NCI-H446 treated with DMSO at 0.1 percent for 48 hours (cell line): ENCODE results near the gene RPS6KB2.
"Not testable (repeated sequence)": the region's sequence is repeated elsewhere in the genome, so short reads cannot be mapped to it uniquely, and the experiment has no call there.

Experiments used
- DNase-seq: peaks from one replicate; lab custom pipeline; 2025; lab: John Stamatoyannopoulos, UW

Gene RPS6KB2

DNA sequence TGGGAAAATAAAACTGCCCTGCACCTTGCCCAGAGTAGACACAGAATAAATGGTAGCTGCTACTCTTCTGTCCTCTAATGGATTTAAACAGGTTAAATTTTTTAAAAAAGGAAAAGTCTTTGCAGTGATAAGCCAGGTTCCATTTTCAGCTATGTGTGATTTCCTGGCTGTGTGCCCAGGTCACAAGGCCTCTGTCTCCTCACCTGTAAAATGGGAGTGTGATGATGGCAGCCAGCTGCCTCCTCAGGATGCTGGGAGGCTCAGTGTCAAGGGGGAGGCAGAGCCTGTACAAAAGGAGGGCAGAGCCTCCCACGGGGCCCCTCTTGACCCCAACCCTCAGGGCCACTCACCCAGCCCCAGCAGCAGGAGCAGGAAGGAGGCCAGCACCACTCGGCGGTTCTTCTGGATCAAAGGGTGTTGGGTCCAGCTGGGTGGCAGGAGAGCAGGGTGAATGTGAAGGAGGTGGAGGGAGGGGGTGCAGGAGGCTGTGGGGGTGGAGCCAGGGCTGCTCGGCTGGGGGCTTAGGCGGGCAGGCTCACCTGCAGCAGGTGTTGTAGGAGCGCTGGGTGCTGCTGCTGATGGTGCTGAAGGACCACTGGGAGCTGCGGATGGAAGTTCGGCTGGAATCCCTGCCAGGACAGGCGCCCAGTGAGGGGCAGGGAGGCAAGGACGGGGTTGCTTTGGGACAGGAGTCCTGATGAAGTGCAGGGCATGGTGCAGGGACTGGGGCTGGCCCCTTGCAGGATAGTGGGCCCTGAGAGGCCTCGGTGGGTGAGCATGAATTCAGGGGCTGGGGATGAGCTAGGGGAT, 38.9 kb downstream of the RPS6KB2 start:
- DNase-seq, result no peak

DNA sequence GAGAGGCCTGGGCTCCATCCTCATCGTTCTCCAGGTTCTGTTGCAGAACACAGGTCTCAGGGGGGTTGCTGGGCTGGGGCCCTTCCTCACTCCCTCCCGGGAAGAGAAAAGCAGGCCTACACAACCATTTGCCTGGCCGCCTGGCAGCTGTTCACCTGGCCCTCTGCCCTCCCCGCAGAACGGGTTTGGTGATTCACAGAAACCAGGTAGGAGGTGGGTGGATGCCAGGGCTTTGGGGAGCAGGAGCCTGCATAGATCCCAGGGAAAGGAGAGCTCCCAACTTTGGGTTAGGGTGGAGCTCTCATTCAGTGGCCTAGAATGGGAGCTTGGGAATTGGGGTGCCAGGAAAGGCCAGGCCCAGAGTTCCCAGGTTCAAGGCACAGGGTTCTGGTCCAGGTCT, 39.8 kb downstream of the RPS6KB2 start:
- no peak for DNase-seq

DNA sequence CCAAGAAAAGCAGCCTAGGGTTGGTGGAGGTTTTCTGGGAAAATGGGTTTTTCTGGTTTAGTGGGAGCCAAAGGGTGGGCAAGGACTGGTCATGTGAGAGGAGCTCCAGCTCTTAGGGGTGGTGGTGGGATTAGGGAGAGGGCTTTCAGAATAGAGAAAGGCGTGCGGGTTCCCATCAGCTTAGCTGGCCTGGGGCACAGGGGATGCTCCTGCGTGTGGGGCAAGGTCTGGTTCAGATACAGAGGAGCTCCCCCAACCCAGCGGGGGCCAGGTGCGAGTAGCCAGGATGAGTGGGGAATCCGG, 40.1 kb downstream of the RPS6KB2 start:
- no peak for DNase-seq

DNA sequence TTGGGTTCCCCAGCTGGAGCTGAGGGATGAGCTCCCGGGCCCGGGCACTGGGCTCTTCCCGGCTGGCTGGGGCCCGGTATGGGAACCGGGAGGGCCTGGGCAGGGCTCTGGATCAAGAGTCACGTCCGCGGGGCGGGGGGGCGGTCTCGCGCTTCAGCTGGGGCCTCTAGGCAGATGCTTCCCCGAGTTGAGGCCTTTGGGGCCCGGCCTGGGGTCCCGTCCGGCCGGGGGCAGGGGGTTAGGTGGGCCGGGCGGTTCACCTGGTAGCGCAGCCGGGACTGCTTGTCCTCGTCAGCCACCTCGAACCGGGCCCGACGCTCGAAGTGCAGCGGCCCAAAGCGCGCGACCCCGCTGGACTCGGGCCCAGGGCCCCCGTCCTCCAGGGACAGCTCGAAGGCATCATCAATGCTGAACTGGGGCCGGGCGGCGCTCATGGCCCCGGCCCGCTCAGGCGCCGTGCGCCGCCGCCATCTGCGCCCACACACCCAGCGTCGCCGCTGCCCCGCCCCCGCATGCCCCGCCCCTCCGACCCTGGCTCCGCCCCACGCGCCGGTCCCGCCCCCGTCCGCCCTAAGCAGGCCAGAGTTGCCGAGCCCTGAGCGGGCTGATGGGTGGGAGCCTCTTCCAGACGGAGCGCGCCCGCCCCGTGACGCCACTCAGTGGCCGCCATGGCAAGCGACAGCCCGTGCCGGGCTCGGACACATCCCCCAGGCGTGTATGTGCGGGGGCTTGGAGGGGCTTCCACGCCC, 40.6 kb downstream of the RPS6KB2 start, which contains the start of gene TMEM134:
Gene TMEM134 (minus strand): TSS at position 493 of the 749 bp plus-strand sequence. CDS start 59 bp downstream, at position 434.
- DNase-seq, result peak; percentile 78

DNA sequence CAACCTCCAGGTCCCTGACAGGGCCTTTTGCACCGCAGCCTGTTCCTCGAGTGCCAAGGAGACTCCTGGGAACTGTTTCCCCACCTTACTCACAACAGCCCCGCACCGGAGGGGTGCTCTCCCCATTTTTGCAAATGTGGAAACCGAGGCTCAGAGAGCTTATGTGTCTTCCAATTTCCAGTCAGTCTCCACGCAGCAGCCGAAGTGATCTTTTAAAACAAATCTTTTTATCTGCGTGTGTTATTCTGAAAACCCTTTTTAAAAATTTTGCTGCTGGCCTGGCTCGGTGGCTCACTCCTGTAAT, 41.2 kb downstream of the RPS6KB2 start:
- no peak for DNase-seq

DNA sequence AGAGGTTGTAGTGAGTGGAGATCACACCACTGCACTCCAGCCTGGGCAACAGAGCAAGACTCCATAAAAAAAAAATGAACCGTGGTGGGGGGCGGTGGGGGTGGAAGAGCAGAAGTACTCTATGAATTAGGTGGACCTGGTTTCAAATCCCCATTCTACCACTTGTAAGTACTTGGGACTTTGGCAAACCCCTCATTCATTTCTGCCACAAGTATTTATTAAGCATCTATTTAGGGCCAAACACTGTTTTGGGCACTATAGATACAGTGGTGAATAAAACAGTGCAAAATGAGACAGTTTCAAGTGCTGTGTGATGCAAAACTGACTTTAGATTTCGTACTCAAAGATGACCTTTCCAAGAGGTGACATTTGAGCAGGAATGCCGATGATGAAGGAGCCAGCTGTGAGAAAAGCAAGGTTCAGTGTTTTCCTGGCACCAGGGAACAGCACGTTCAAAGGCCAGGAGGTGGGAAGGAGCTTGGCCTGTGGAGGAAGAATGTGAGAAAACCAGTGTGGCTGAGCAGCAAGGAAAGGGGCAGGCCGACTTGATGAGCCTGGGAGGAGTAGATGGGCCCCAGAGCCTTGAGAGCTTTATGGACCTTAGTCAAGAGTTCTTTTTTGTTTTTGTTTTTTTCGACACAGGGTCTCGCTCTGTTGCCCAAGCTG, 42.2 kb downstream of the RPS6KB2 start:
- DNase-seq, result no peak

DNA sequence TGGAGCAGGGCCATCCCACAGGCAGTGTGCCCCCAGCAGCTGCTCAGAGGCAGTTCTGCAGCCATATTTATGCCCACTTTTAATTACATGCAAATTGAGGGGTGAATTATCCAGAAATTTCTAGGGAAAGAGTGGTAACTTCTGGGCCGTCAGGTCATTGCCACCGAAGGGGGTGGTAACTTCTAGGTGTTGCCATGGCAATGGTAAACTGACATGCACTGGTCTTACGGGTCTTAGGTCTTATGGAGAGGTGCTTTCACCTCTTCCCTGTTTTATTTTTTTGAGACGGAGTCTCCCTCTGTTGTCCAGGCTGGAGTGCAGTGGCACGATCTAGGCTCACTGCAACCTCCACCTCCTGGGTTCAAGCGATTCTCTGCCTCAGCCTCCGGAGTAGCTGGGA, 44.6 kb downstream of the RPS6KB2 start:
- DNase-seq, result no peak

DNA sequence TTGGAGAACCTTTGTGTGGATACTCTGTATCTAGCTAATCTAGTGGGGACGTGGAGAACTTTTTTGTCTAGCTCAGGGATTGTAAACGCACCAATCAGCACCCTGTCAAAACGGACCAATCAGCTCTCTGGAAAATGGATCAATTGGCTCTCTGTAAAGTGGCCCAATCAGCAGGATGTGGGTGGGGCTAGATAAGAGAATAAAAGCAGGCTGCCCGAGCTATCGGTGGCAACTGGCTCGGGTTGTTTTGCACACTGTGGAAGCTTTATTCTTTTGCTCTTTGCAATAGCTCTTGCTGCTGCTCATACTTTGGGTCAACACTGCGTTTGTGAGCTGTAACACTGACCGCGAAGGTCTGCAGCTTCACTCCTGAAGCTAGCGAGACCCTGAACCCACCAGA, 48.4 kb downstream of the RPS6KB2 start:
- not testable (repeated sequence) for DNase-seq

DNA sequence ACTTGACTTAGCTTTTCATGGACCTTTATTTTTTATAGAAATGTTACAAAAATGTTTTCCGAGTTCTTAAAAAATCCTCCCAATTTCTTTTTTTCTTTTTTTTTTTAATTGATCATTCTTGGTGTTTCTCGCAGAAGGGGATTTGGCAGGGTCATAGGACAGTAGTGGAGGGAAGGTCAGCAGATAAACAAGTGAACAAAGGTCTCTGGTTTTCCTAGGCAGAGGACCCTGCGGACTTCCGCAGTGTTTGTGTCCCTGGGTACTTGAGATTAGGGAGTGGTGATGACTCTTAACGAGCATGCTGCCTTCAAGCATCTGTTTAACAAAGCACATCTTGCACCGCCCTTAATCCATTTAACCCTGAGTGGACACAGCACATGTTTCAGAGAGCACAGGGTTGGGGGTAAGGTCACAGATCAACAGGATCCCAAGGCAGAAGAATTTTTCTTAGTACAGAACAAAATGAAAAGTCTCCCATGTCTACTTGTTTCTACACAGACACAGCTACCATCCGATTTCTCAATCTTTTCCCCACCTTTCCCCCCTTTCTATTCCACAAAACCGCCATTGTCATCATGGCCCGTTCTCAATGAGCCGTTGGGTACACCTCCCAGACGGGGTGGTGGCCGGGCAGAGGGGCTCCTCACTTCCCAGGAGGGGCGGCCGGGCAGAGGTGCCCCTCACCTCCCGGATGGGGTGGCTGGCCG, 49.2 kb downstream of the RPS6KB2 start:
- not testable (repeated sequence) for DNase-seq

DNA sequence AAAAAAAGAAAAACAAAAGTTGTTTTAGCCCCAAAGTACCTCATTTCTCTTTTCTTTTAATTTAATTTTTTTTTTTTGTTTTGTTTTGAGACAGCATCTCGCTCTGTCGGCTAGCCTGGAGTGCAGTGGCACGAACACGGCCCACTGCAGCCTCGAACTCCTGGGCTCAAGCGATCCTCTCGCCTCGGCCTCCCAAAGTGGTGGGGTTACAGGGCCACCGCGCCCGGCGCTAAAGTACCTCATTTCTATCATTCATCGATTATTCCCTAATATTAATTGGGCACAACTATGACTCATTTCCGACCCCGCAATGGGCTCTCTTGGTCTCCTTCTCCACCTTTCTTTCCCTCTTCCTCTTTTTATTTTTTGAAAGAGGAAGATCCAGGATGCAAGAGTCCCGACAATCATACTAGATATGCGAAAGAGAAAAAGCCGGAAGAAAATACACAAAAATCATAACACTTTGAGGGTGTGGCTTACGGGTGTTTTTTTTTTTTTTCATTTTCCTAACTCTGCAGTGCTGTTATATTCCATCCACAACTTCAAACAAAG, 54.1 kb downstream of the RPS6KB2 start:
- no peak for DNase-seq

DNA sequence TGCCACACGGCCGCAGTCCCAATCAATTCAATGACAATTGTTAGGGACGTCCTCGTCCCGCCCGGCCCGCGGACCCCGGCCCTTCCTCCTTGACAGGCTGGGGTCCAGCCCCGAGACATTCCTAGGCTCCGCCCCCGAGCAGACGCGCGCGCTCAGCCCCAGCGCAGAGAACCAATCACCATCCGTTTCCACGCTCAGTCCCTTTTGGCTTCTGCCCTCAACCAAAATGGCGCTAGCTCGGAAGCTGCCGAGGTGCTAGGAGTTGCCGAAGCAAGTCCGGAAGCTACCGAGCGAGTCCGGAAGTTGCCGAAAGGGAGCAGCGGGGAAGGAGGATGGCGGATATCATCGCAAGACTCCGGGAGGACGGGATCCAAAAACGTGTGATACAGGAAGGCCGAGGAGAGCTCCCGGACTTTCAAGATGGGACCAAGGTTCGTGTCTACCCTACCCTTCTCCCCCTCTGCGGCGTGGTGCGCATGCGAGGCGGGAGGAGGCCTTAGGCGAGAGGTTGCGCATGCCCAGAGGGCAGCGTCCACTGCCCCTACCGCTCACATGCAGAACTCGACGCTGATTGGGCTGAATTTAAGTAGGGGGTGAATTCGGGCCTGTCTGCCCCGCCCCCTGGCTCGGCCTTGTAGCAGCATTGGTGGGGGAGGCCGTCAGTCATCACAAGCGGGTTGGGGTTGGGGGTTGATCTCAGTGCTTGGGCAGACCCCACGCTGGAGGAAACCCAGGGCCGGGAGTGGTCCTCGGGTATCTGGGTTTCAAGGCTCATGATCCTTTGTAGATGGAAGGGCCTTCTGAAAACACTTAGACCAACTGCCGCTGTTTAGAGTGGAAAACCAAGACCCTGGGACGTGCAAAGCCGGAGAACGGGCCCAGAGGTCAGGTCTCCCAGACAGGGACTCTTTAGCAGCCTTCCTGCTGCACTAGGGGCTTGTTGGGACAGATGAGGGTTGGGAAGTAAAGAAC, 54.8 kb downstream of the RPS6KB2 start, which contains the start of gene AIP:
Gene AIP (plus strand): TSS at position 200 of the 972 bp plus-strand sequence. CDS start 133 bp downstream, at position 333.
- peak; percentile 97 for DNase-seq

DNA sequence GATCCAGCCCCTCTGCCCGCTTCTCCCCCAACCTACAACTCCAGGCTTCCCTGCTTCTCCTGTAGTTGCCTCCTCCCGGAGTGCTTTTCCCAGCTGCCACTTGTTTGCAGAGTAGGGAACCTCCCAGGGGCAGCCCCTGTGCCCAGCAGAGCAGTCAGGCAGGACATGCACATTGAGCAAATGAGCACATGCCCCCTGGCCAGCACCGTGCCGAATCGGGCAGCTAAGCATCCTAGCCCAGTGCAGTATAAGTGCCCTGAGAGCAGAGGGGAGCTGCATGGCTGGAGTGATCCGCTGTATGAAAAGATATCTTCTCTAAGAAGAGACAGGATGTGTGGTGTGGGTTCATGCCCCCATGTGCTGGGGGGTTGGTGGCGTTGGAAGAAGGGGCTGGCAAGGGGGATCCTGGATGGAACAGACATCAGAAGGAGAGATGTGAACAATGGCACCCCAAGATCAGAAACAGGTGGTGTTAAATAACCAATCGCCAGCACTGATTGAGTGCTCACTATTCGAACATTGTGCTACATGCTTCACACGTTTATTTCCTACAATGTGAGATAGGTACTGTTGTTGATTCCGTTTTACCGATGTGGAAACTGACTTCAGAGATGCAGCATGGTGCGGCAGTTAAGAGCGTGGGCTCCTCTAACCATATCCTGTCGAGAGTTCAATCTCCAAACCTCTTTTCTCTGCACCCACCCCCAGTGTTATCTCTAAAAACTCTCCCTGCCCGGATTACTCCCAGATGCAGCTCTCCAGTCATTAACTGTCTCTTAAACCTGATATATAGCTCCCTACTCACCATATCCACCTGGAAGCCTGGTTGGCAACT, 55.8 kb downstream of the RPS6KB2 start:
- no peak for DNase-seq

DNA sequence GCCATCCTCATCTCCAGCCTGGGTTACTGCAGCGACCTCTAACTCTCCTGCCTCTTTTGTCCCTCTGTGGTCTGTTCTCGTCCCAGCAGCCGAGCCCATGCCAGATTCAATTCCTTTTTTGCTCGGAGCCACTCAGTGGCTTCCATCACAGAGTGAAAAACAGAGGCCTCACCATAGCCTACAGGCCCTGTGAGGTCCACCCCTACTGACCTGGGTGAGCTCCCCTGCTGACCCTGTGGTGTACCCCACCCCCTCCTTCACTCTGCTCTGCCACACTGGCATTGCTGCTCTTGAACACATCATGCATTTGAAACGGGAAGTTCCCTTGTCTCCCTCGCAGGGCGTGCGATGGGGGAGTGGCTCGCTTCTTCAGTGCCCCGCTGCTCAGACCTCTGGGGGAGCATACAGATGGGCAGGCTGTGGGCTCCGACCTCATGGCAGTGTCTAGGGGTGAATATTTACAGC, 56.6 kb downstream of the RPS6KB2 start:
- DNase-seq, result no peak
